HepG2 (cell line): ENCODE results near the gene STKLD1. TPM values are rescaled to one million over a fixed set of nuclear protein-coding genes. Genes with fewer than 3 reads are reported as not detected.

Source experiments
- ATAC-seq: fragments of 200-7000 bp; cut with Tn5 transposase; 3 replicates; pipeline ENCODE4 v1.9.1; 2020; ENCODE audit warnings: mild to moderate bottlenecking, moderate library complexity
- BruUV-seq: library from RNA; stranded (reverse); fragments of 400-500 nt; replicated peaks from 2 replicates; lab custom pipeline; 2021; lab: Mats Ljungman, UMichigan
- CTCF ChIA-PET: fragments of 300-600 bp; formaldehyde crosslinking; extraction: SDS; loops from one replicate; lab custom pipeline; 2021; ENCODE audit warnings: low total read pairs, inconsistent platforms, low intra/inter-chr PET ratio; lab: Yijun Ruan, JAX
- POLR2A ChIA-PET: fragments of 350-600 bp; sonication (Branson Sonifier 250); formaldehyde crosslinking; loops from one replicate; lab custom pipeline; 2020; ENCODE audit warnings: antibody characterized with exemption, inconsistent platforms; lab: Yijun Ruan, JAX
- DNase-seq: peaks from one replicate; pipeline ENCODE4 v3.0.0-alpha.2; 2015; ENCODE audit warnings: low spot score
- FAIRE-seq: peaks from 3 replicates; lab custom pipeline; 2011; peaks lifted over from hg19 to GRCh38; lab: Jason Lieb, UNC
- H2AFZ ChIP-seq: one replicate; pipeline ENCODE4 v1.6.1; 2011; ENCODE audit warnings: low read length, inconsistent platforms
- H3K27ac ChIP-seq: fragments of 300-600 bp; 3 replicates; pipeline ENCODE4 v1.8.0; 2011; ENCODE audit warnings: mixed run types, mild to moderate bottlenecking, mixed read lengths, low read length, inconsistent platforms; ENCODE audit not compliant: insufficient read depth; ENCODE audit errors: extremely low read length
- H3K27me3 ChIP-seq, 2 experiments: fragments of 200-600 bp in 1 of 2; 2 replicates in 1 of 2; 3 replicates in 1 of 2; pipeline versions ENCODE4 v1.6.0 to v1.8.0; 2011; ENCODE audit warnings: low read length in 2 of 2, mild to moderate bottlenecking in 2 of 2, moderate library complexity in 2 of 2, inconsistent platforms in 1 of 2; ENCODE audit not compliant: insufficient read depth in 2 of 2, control insufficient read depth in 1 of 2
- H3K36me3 ChIP-seq, 2 experiments: fragments of 200-600 bp in 1 of 2; replicated peaks in 1 of 2; 2 replicates in 1 of 2; 3 replicates in 1 of 2; pipeline versions ENCODE4 v1.5.1 to v1.8.0; 2011; ENCODE audit warnings: low read length in 2 of 2, inconsistent platforms in 1 of 2; ENCODE audit not compliant: insufficient read depth in 2 of 2, control insufficient read depth in 1 of 2
- H3K4me1 ChIP-seq: 2 replicates; pipeline ENCODE4 v1.5.1; 2012; ENCODE audit warnings: low read length, inconsistent platforms; ENCODE audit not compliant: insufficient read depth
- H3K4me2 ChIP-seq: 2 replicates; pipeline ENCODE4 v1.6.0; 2011; ENCODE audit warnings: low read depth, low read length, inconsistent platforms
- H3K4me3 ChIP-seq, 3 experiments: fragments of 200-600 bp in 1 of 3; sonication (generic), shearing (Covaris generic) in 1 of 3; replicated peaks in 1 of 3; 2 replicates each; pipeline ENCODE4 v1.5.1; 2011 to 2016; ENCODE audit warnings: low read length in 3 of 3, inconsistent platforms in 2 of 3, low read depth in 2 of 3, mild to moderate bottlenecking in 2 of 3, control low read depth in 1 of 3, mixed read lengths in 1 of 3; ENCODE audit not compliant: insufficient read depth in 1 of 3
- H3K79me2 ChIP-seq: one replicate; pipeline ENCODE4 v1.6.1; 2011; ENCODE audit warnings: low read length, inconsistent platforms; ENCODE audit not compliant: insufficient read depth
- H3K9ac ChIP-seq: 2 replicates; pipeline ENCODE4 v1.6.0; 2011; ENCODE audit warnings: mild to moderate bottlenecking, low read depth, low read length, inconsistent platforms; ENCODE audit not compliant: insufficient read depth
- H3K9me3 ChIP-seq: 2 replicates; pipeline ENCODE4 v1.5.1; 2012; ENCODE audit warnings: mild to moderate bottlenecking, low read length
- H4K20me1 ChIP-seq: 2 replicates; pipeline ENCODE4 v1.6.0; 2011; ENCODE audit warnings: inconsistent platforms, mild to moderate bottlenecking, low read length, moderate library complexity; ENCODE audit not compliant: insufficient read depth
- BRF2 ChIP-seq: sonication (generic); formaldehyde crosslinking; IDR thresholded peaks from 2 replicates; pipeline ENCODE4 v1.8.1; 2022; ENCODE audit warnings: mild to moderate bottlenecking, missing genetic modification reagents
- KDM6A ChIP-seq: IDR thresholded peaks from 2 replicates; pipeline ENCODE4 v1.6.1; 2016; ENCODE audit warnings: low read depth
- KLF12 ChIP-seq: sonication (generic); formaldehyde crosslinking; IDR thresholded peaks from 2 replicates; pipeline ENCODE4 v1.4.0; 2020; ENCODE audit warnings: missing genetic modification reagents, borderline replicate concordance
- MBNL3 ChIP-seq: fragments of 250-450 bp; sonication (Bioruptor Pico); conservative IDR thresholded peaks from 2 replicates; pipeline ENCODE4 v1.8.0; 2022; ENCODE audit warnings: mild to moderate bottlenecking, inconsistent platforms
- NCOR1 ChIP-seq: fragments of 200-600 bp; sonication (generic); IDR thresholded peaks from 2 replicates; pipeline ENCODE4 v1.7.0; 2017; ENCODE audit warnings: antibody characterized with exemption, low read length, borderline replicate concordance
- PAX8 ChIP-seq: sonication (generic); formaldehyde crosslinking; IDR thresholded peaks from 2 replicates; pipeline ENCODE4 v1.8.0; 2022; ENCODE audit warnings: mild to moderate bottlenecking, missing genetic modification reagents, borderline replicate concordance
- SAFB2 ChIP-seq: sonication (generic); formaldehyde crosslinking; IDR thresholded peaks from 2 replicates; pipeline ENCODE4 v1.5.1; 2020; ENCODE audit warnings: missing genetic modification reagents, low read depth, mild to moderate bottlenecking, borderline replicate concordance
- SRSF9 ChIP-seq: fragments of 200-400 bp; formaldehyde crosslinking; IDR thresholded peaks from 2 replicates; pipeline ENCODE4 v1.6.1; 2018; ENCODE audit warnings: borderline replicate concordance, mild to moderate bottlenecking, low read depth, low read length; ENCODE audit not compliant: insufficient read depth, poor library complexity, severe bottlenecking
- TRIM24 ChIP-seq: sonication (generic); formaldehyde crosslinking; IDR thresholded peaks from 2 replicates; pipeline ENCODE4 v1.8.0; 2022; ENCODE audit warnings: mild to moderate bottlenecking, missing genetic modification reagents
- ZC3H13 ChIP-seq: sonication (generic); formaldehyde crosslinking; IDR thresholded peaks from 2 replicates; pipeline ENCODE4 v1.8.1; 2023; ENCODE audit warnings: mild to moderate bottlenecking, missing genetic modification reagents, moderate library complexity
- ZNF205 ChIP-seq: IDR thresholded peaks from 2 replicates; pipeline ENCODE4 v1.6.1; 2018; ENCODE audit warnings: missing biosample characterization, missing genetic modification reagents
- ZNF224 ChIP-seq: sonication (generic); formaldehyde crosslinking; IDR thresholded peaks from 2 replicates; pipeline ENCODE4 v1.5.0; 2020; ENCODE audit warnings: mild to moderate bottlenecking, missing genetic modification reagents
- ZNF282 ChIP-seq: fragments of 450-650 bp; IDR thresholded peaks from 2 replicates; pipeline ENCODE4 v1.6.1; 2018; ENCODE audit not compliant: partially characterized antibody
- ZNF451 ChIP-seq: sonication (generic); formaldehyde crosslinking; IDR thresholded peaks from 2 replicates; pipeline ENCODE4 v1.5.0; 2020; ENCODE audit warnings: mild to moderate bottlenecking, missing genetic modification reagents
- ZNF557 ChIP-seq: sonication (generic); formaldehyde crosslinking; IDR thresholded peaks from 2 replicates; pipeline ENCODE4 v1.4.0; 2020; ENCODE audit warnings: missing genetic modification reagents
- ZNF766 ChIP-seq: sonication (generic); formaldehyde crosslinking; IDR thresholded peaks from 2 replicates; pipeline ENCODE4 v1.5.0; 2020; ENCODE audit warnings: missing genetic modification reagents, borderline replicate concordance
- ZNF816 ChIP-seq: sonication (generic); formaldehyde crosslinking; IDR thresholded peaks from 2 replicates; pipeline ENCODE4 v1.8.0; 2022; ENCODE audit warnings: missing genetic modification reagents, mild to moderate bottlenecking, borderline replicate concordance
- WGBS: methylation state at CpG from one replicate; pipeline ENCODE4 v1.1.6; 2017; ENCODE audit warnings: low lambda C conversion rate; 5-methylcytosine and 5-hydroxymethylcytosine counted together
- in situ Hi-C: cut with HindIII; loops from 2 replicates; pipeline ENCODE4 v1.10.0; 2017; ENCODE audit warnings: low pct_unique_long_range_greater_than_20kb; ENCODE audit not compliant: extremely low pct_ligation_motif_present
- intact Hi-C: fragments of 100-400 bp; cut with micrococcal nuclease; formaldehyde crosslinking; loops from one replicate; pipeline ENCODE4 v1.10.0; 2022; ENCODE audit not compliant: unreplicated experiment
- polyA plus RNA-seq, 8 experiments: library from polyadenylated mRNA; depleted of rRNA in 3 of 8; stranded (reverse) in 7 of 8; unstranded in 1 of 8; fragments of >200 nt; fragmentation: Illumina TruSeq in 4 of 8; extraction: Trizol in 4 of 8; gene quantifications; 2 replicates each; pipeline versions ENCODE4 v1.2.1 to v1.2.3, GENCODE V29; 2011 to 2016; ENCODE audit warnings: low read depth in 4 of 8, missing spikeins in 1 of 8, mixed read lengths in 1 of 8; ENCODE audit not compliant: insufficient read depth in 1 of 8
- total RNA-seq, 5 experiments: library from RNA; depleted of rRNA; stranded (reverse); fragments of >200 nt; fragmentation: Illumina TruSeq; extraction: Trizol; gene quantifications; 2 replicates each; pipeline ENCODE4 v1.2.3, GENCODE V29; 2016; ENCODE audit warnings: low read depth in 1 of 5
- TF ChIP-seq, protein P1 (sequence below): IDR thresholded peaks from 2 replicates; pipeline ENCODE4 v1.6.1; 2016; ENCODE audit warnings: low read depth, missing genetic modification reagents, missing compliant biosample characterization

The STKLD1 gene
- total and polyA plus RNA-seq, 2 of the 13 experiments (the other 11 are each of a cell fraction or from before 2014, with no cell fraction given), result 1.5 to 2.2 TPM

GRCh38 chr9:133347985-133348717, 28.0 kb upstream of the STKLD1 start, which contains the start of the genes MED22 and RPL7A:
Gene MED22, minus strand, starts transcription at chr9:133348131. Its CDS starts 1,469 bp downstream, at chr9:133346662.
Gene RPL7A, plus strand, starts transcription at chr9:133348218. Its CDS starts 26 bp downstream, at chr9:133348244.
- CTCF ChIA-PET, result no interaction called here
- Histone ChIP-seq H3K9me3 (no peaks in the 10 kb centered on the region), H4K20me1 (peaks cover 19% of the 10 kb centered on the region), H3K4me1 (peaks cover 29% of the 10 kb centered on the region), H2AFZ (no peak within 1 kb of the TSS), H3K79me2 (peaks cover 34% of the 10 kb centered on the region), H3K36me3 (peaks cover 20 to 65% of the 10 kb centered on the region in 2 experiments), H3K27ac (peak within 1 kb of the TSS; percentile 97), H3K4me2 (peak within 1 kb of the TSS; percentile 97), H3K27me3 (no peaks in the 10 kb centered on the region; a peak in 1 of 5 replicates), H3K9ac (peak within 1 kb of the TSS; percentile 99), H3K4me3 (peak within 1 kb of the TSS; percentile 82 to 100 (median 97))
- peak; percentile 94 for DNase-seq
- intact Hi-C loops, result no loop called here
- POLR2A ChIA-PET, result interaction anchor here (0.6 to 2.6 kb wide), 26 partner anchors 8 to 366 kb away, joined by 3 to 22 read pairs (median 5); partner anchors contain the start of genes ADAMTS13, CACFD1, REXO4 and SLC2A6
- BruUV-seq, result no TSS peak
- in situ Hi-C loops, result no loop called here
- ATAC-seq, result peak; percentile 73
- peak; percentile 85 for FAIRE-seq
- under 1% methylated on average over 31 of the region's 64 CpGs for WGBS
- no peak for TF ChIP-seq KDM6A (CRISPR knock-in tag)
- no peak for TF ChIP-seq TRIM24 (CRISPR knock-in tag)
- TF ChIP-seq SAFB2 (CRISPR knock-in tag), result peak; percentile 27; the same call in 1 of the 2 replicates
- TF ChIP-seq KLF12 (CRISPR knock-in tag), result no peak
- TF ChIP-seq, protein P1, sequence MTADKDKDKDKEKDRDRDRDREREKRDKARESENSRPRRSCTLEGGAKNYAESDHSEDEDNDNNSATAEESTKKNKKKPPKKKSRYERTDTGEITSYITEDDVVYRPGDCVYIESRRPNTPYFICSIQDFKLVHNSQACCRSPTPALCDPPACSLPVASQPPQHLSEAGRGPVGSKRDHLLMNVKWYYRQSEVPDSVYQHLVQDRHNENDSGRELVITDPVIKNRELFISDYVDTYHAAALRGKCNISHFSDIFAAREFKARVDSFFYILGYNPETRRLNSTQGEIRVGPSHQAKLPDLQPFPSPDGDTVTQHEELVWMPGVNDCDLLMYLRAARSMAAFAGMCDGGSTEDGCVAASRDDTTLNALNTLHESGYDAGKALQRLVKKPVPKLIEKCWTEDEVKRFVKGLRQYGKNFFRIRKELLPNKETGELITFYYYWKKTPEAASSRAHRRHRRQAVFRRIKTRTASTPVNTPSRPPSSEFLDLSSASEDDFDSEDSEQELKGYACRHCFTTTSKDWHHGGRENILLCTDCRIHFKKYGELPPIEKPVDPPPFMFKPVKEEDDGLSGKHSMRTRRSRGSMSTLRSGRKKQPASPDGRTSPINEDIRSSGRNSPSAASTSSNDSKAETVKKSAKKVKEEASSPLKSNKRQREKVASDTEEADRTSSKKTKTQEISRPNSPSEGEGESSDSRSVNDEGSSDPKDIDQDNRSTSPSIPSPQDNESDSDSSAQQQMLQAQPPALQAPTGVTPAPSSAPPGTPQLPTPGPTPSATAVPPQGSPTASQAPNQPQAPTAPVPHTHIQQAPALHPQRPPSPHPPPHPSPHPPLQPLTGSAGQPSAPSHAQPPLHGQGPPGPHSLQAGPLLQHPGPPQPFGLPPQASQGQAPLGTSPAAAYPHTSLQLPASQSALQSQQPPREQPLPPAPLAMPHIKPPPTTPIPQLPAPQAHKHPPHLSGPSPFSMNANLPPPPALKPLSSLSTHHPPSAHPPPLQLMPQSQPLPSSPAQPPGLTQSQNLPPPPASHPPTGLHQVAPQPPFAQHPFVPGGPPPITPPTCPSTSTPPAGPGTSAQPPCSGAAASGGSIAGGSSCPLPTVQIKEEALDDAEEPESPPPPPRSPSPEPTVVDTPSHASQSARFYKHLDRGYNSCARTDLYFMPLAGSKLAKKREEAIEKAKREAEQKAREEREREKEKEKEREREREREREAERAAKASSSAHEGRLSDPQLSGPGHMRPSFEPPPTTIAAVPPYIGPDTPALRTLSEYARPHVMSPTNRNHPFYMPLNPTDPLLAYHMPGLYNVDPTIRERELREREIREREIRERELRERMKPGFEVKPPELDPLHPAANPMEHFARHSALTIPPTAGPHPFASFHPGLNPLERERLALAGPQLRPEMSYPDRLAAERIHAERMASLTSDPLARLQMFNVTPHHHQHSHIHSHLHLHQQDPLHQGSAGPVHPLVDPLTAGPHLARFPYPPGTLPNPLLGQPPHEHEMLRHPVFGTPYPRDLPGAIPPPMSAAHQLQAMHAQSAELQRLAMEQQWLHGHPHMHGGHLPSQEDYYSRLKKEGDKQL (CRISPR knock-in tag), result 0 out of 2 replicates have a peak, but pooled peaks have one; percentile 31
- TF ChIP-seq ZNF816, result no peak; the same call in 1 of the 2 replicates
- no peak for TF ChIP-seq BRF2 (CRISPR knock-in tag)
- 0 out of 2 replicates have a peak, but pooled peaks have one; percentile 80 for TF ChIP-seq ZNF557
- TF ChIP-seq MBNL3 (CRISPR knock-in tag), result no peak
- no peak for TF ChIP-seq SRSF9
- peak; percentile 81; the same call in 1 of the 2 replicates for TF ChIP-seq ZC3H13
- no peak for TF ChIP-seq ZNF282
- peak; percentile 42; the same call in 1 of the 2 replicates for TF ChIP-seq NCOR1
- TF ChIP-seq PAX8, result no peak
- TF ChIP-seq ZNF205 (CRISPR knock-in tag), result peak; percentile 85
- TF ChIP-seq ZNF451 (CRISPR knock-in tag), result no peak
- 0 out of 2 replicates have a peak, but pooled peaks have one; percentile 29 for TF ChIP-seq ZNF766 (CRISPR knock-in tag)
- 0 out of 2 replicates have a peak, but pooled peaks have one; percentile 25 for TF ChIP-seq ZNF224 (CRISPR knock-in tag)
